Activated CD4-positive, alpha-beta T cell treated with anti-CD3 and anti-CD28 coated beads for 36 hours (primary cell): Measurements from ENCODE around the gene NME8. TPM values are rescaled to one million over a fixed set of nuclear protein-coding genes. Genes with fewer than 3 reads are reported as not detected.
"Not testable (repeated sequence)": the region's sequence is repeated elsewhere in the genome, so short reads cannot be mapped to it uniquely, and the experiment has no call there.

Experiments used
- ATAC-seq: fragments of 200-7000 bp; cut with Tn5 transposase; one replicate; pipeline ENCODE4 v1.10.0; 2021; ENCODE audit warnings: mild to moderate bottlenecking, moderate library complexity
- CTCF ChIA-PET: fragments of 350-600 bp; sonication (Branson Sonifier 250); formaldehyde crosslinking; loops from one replicate; lab custom pipeline; 2021; ENCODE audit warnings: antibody characterized with exemption; lab: Charles Lee
- POLR2A ChIA-PET: fragments of 350-600 bp; sonication (Branson Sonifier 250); formaldehyde crosslinking; loops from one replicate; lab custom pipeline; 2021; ENCODE audit warnings: antibody characterized with exemption, inconsistent platforms; lab: Charles Lee
- DNase-seq: peaks from one replicate; pipeline ENCODE4 v3.0.0-alpha.2; 2020
- H3K27ac Mint-ChIP-seq: one replicate; pipeline ENCODE4 v1.8.0; 2021; ENCODE audit warnings: mixed read lengths
- H3K27me3 Mint-ChIP-seq: one replicate; pipeline ENCODE4 v1.8.0; 2021; ENCODE audit warnings: mixed read lengths
- H3K36me3 Mint-ChIP-seq: one replicate; pipeline ENCODE4 v1.8.0; 2021; ENCODE audit warnings: low read depth, mixed read lengths
- H3K4me1 Mint-ChIP-seq: one replicate; pipeline ENCODE4 v1.8.0; 2021; ENCODE audit warnings: mixed read lengths
- H3K4me3 Mint-ChIP-seq: one replicate; pipeline ENCODE4 v1.8.0; 2021; ENCODE audit warnings: mild to moderate bottlenecking, moderate library complexity, mixed read lengths
- H3K9me3 Mint-ChIP-seq: one replicate; pipeline ENCODE4 v1.8.0; 2021; ENCODE audit warnings: low read depth, mixed read lengths
- intact Hi-C, 2 experiments: fragments of 100-400 bp; cut with DNase I in 1 of 2; cut with micrococcal nuclease in 1 of 2; formaldehyde crosslinking; loops; one replicate each; pipeline versions ENCODE4 v1.14.2 to v1.15.1; 2022 to 2024; cut with DNase I, micrococcal nuclease
- total RNA-seq, 2 experiments: library from RNA; stranded (reverse); gene quantifications; one replicate each; pipeline ENCODE4 v1.2.3, GENCODE V29; 2021

Gene NME8
- not detected for total RNA-seq

GRCh38 chr7:37848297-37848696 is at the start of gene NME8:
TSS of gene NME8 (plus strand) at chr7:37848597. CDS start at chr7:37850267, 1,670 bp downstream.
- no peak for DNase-seq
- peaks cover 5% of the 10 kb centered on the region for H3K27me3 Mint-ChIP-seq
- intact Hi-C loops: no loop called here
- no peak within 1 kb of the TSS for H3K27ac Mint-ChIP-seq
- ChIA-PET POLR2A (no interaction called here), CTCF (no interaction called here)
- ATAC-seq: no peak
- H3K36me3 Mint-ChIP-seq: no peaks in the 10 kb centered on the region
- peaks cover 5% of the 10 kb centered on the region for H3K9me3 Mint-ChIP-seq
- H3K4me3 Mint-ChIP-seq: no peak within 1 kb of the TSS
- H3K4me1 Mint-ChIP-seq: no peaks in the 10 kb centered on the region

- Mint-ChIP-seq H3K27ac (no peak overlapping the region), H3K4me3 (no peak overlapping the region), H3K4me1 (no peaks in the 10 kb centered on the region), H3K9me3 (no peaks in the 10 kb centered on the region), H3K36me3 (no peaks in the 10 kb centered on the region), H3K27me3 (peaks cover 12% of the 10 kb centered on the region)
- CTCF ChIA-PET: no interaction called here
- ATAC-seq (no peak), DNase-seq (no peak)
- POLR2A ChIA-PET: no interaction called here
- intact Hi-C loops: no loop called here
These were observed 42.2 kb upstream of the NME8 start for GRCh38 chr7:37806152-37806551.

GRCh38 chr7:37812161-37812580 is 36.2 kb upstream of the NME8 start:
- H3K36me3 Mint-ChIP-seq, CTCF ChIA-PET, H3K27ac Mint-ChIP-seq, H3K4me3 Mint-ChIP-seq, H3K9me3 Mint-ChIP-seq, H3K27me3 Mint-ChIP-seq, ATAC-seq, intact Hi-C loops, DNase-seq, H3K4me1 Mint-ChIP-seq, POLR2A ChIA-PET: not testable (repeated sequence)

GRCh38 chr7:37815671-37816371 is 32.6 kb upstream of the NME8 start:
- H3K4me1 Mint-ChIP-seq: no peaks in the 10 kb centered on the region
- ChIA-PET CTCF (no interaction called here), POLR2A (no interaction called here)
- H3K27ac Mint-ChIP-seq: no peak overlapping the region
- no peaks in the 10 kb centered on the region for H3K36me3 Mint-ChIP-seq
- no peaks in the 10 kb centered on the region for H3K27me3 Mint-ChIP-seq
- H3K9me3 Mint-ChIP-seq: no peaks in the 10 kb centered on the region
- intact Hi-C loops: no loop called here
- ATAC-seq (no peak), DNase-seq (no peak)
- H3K4me3 Mint-ChIP-seq: no peak overlapping the region

- Mint-ChIP-seq H3K36me3 (no peaks in the 10 kb centered on the region), H3K9me3 (no peaks in the 10 kb centered on the region), H3K4me1 (no peaks in the 10 kb centered on the region), H3K4me3 (no peak overlapping the region), H3K27ac (no peak overlapping the region), H3K27me3 (peaks cover 3% of the 10 kb centered on the region)
- ChIA-PET POLR2A (no interaction called here), CTCF (no interaction called here)
- ATAC-seq (no peak), DNase-seq (no peak)
- intact Hi-C loops: no loop called here
These were observed 31.3 kb upstream of the NME8 start for GRCh38 chr7:37816922-37817590.

GRCh38 chr7:37817591-37817960 is 30.8 kb upstream of the NME8 start:
- Mint-ChIP-seq H3K36me3 (no peaks in the 10 kb centered on the region), H3K4me1 (no peaks in the 10 kb centered on the region), H3K9me3 (no peaks in the 10 kb centered on the region), H3K4me3 (no peak overlapping the region), H3K27ac (no peak overlapping the region), H3K27me3 (peaks cover 6% of the 10 kb centered on the region)
- no peak for ATAC-seq
- ChIA-PET CTCF (no interaction called here), POLR2A (no interaction called here)
- intact Hi-C loops: no loop called here
- DNase-seq: no peak

- ATAC-seq (no peak), DNase-seq (no peak)
- no peak overlapping the region for H3K27ac Mint-ChIP-seq
- H3K27me3 Mint-ChIP-seq: peaks cover 7% of the 10 kb centered on the region
- H3K4me3 Mint-ChIP-seq: no peak overlapping the region
- ChIA-PET POLR2A (no interaction called here), CTCF (interaction anchor here (0.6 kb wide), 1 partner anchor 63 kb away, joined by 3 read pairs; no protein-coding TSS in a partner anchor)
- intact Hi-C loops: no loop called here
- no peaks in the 10 kb centered on the region for H3K36me3 Mint-ChIP-seq
- no peaks in the 10 kb centered on the region for H3K4me1 Mint-ChIP-seq
- no peaks in the 10 kb centered on the region for H3K9me3 Mint-ChIP-seq
These were observed 30.2 kb upstream of the NME8 start for GRCh38 chr7:37817996-37818720.

- peaks cover 10% of the 10 kb centered on the region for H3K27me3 Mint-ChIP-seq
- H3K9me3 Mint-ChIP-seq: no peaks in the 10 kb centered on the region
- ATAC-seq (no peak), DNase-seq (no peak)
- ChIA-PET POLR2A (no interaction called here), CTCF (interaction anchor here (1.1 kb wide), 1 partner anchor 13 kb away, joined by 4 read pairs; no protein-coding TSS in a partner anchor)
- no peak overlapping the region for H3K27ac Mint-ChIP-seq
- peaks cover 11% of the 10 kb centered on the region for H3K4me1 Mint-ChIP-seq
- no peaks in the 10 kb centered on the region for H3K36me3 Mint-ChIP-seq
- H3K4me3 Mint-ChIP-seq: no peak overlapping the region
- intact Hi-C loops: no loop called here
These were observed 27.5 kb upstream of the NME8 start for GRCh38 chr7:37820708-37821468.

GRCh38 chr7:37822946-37823345 is 25.5 kb upstream of the NME8 start:
- H3K27ac Mint-ChIP-seq: no peak overlapping the region

GRCh38 chr7:37823557-37823956 is 24.8 kb upstream of the NME8 start:
- H3K27me3 Mint-ChIP-seq: peaks cover 12% of the 10 kb centered on the region
- no peak overlapping the region for H3K4me3 Mint-ChIP-seq
- POLR2A ChIA-PET: no interaction called here
- CTCF ChIA-PET: no interaction called here
- DNase-seq (no peak), ATAC-seq (no peak)
- no peaks in the 10 kb centered on the region for H3K9me3 Mint-ChIP-seq
- H3K4me1 Mint-ChIP-seq: peaks cover 14% of the 10 kb centered on the region
- intact Hi-C loops: no loop called here
- no peak overlapping the region for H3K27ac Mint-ChIP-seq
- H3K36me3 Mint-ChIP-seq: no peaks in the 10 kb centered on the region

More at GRCh38 chr7:37822946-37823345, 25.5 kb upstream of the NME8 start:
- no peak for DNase-seq
- intact Hi-C loops: no loop called here
- ChIA-PET POLR2A (no interaction called here), CTCF (interaction anchor here (0.9 kb wide), 1 partner anchor 9 kb away, joined by 3 read pairs; no protein-coding TSS in a partner anchor)
- H3K4me3 Mint-ChIP-seq: no peak overlapping the region
- H3K4me1 Mint-ChIP-seq: peaks cover 14% of the 10 kb centered on the region
- no peak for ATAC-seq
- no peaks in the 10 kb centered on the region for H3K9me3 Mint-ChIP-seq
- H3K36me3 Mint-ChIP-seq: no peaks in the 10 kb centered on the region
- H3K27me3 Mint-ChIP-seq: peaks cover 12% of the 10 kb centered on the region

- peaks cover 14% of the 10 kb centered on the region for H3K4me1 Mint-ChIP-seq
These were observed 23.4 kb upstream of the NME8 start for GRCh38 chr7:37825038-37825437.

More at GRCh38 chr7:37825038-37825437, 23.4 kb upstream of the NME8 start:
- ChIA-PET CTCF (interaction anchor here (1.0 to 1.4 kb wide), 2 partner anchors 12 to 29 kb away, joined by 3 read pairs; no protein-coding TSS in a partner anchor), POLR2A (no interaction called here)
- Mint-ChIP-seq H3K27ac (no peak overlapping the region), H3K36me3 (no peaks in the 10 kb centered on the region), H3K27me3 (peaks cover 14% of the 10 kb centered on the region), H3K4me3 (no peak overlapping the region), H3K9me3 (no peaks in the 10 kb centered on the region)
- intact Hi-C loops: no loop called here
- ATAC-seq: peak; percentile 44
- no peak for DNase-seq
